ENCODE measurements around the gene TMEM267. TPM values are rescaled to one million over a fixed set of nuclear protein-coding genes. Genes with fewer than 3 reads are reported as not detected.
"Not testable (repeated sequence)": the region's sequence is repeated elsewhere in the genome, so short reads cannot be mapped to it uniquely, and the experiment has no call there.

TMEM267 gene
- total and polyA plus RNA-seq, 2 of the 4 experiments (the other 2 are of a cell fraction), result 9.2 to 12.0 TPM

GRCh38 chr5:43425983-43426382, 57.7 kb downstream of the TMEM267 start:
- Histone ChIP-seq H3K4me2 (ENCODE audit: low read depth, low read length) (no peak overlapping the region), H2AK5ac (ENCODE audit: low read depth, low read length) (0 out of 2 replicates have a peak overlapping the region, but pooled peaks have one; percentile 3)

GRCh38 chr5:43423086-43423485, 60.6 kb downstream of the TMEM267 start:
- intact Hi-C loops (cut with micrococcal nuclease); H2BK120ac ChIP-seq (ENCODE audit: low read depth, low read length); H3K9ac ChIP-seq (ENCODE audit: low read depth, low read length); H3K36me3 ChIP-seq (ENCODE audit: control insufficient read depth, insufficient read depth, low read length); ATAC-seq (ENCODE audit: low read depth); H3K9me3 ChIP-seq (ENCODE audit: control insufficient read depth, insufficient read depth, low read length); H3K4me2 ChIP-seq (ENCODE audit: low read depth, low read length); H2AFZ ChIP-seq (replicated peaks; ENCODE audit: low read length, poor library complexity); H4K91ac ChIP-seq (ENCODE audit: insufficient read depth, low read depth, low read length); H3K4me3 ChIP-seq (ENCODE audit: insufficient read depth, low read depth, low read length); H3K9me1 ChIP-seq (ENCODE audit: insufficient read depth, low read length); H3K4me1 ChIP-seq (ENCODE audit: control insufficient read depth, insufficient read depth, low read length); H2BK20ac ChIP-seq (ENCODE audit: low read depth, low read length); DNase-seq; H3K23ac ChIP-seq (ENCODE audit: low read depth, low read length); BruUV-seq (replicated peaks); H4K20me1 ChIP-seq (ENCODE audit: insufficient read depth, low read length); POLR2A ChIA-PET (ENCODE audit: unreplicated experiment); dilution Hi-C loops (cut with HindIII; ENCODE audit: low sequenced_read_pairs, unreplicated experiment); H2AK9ac ChIP-seq (replicated peaks; ENCODE audit: low read depth, low read length, poor library complexity); H2BK5ac ChIP-seq (ENCODE audit: low read depth, low read length, poor library complexity, severe bottlenecking); H4K8ac ChIP-seq (ENCODE audit: low read depth in 2 of 2, low read length in 2 of 2); H3K27me3 ChIP-seq (ENCODE audit: control insufficient read depth, insufficient read depth, low read length); H3K4ac ChIP-seq (ENCODE audit: low read depth, low read length); CTCF ChIA-PET; H3K14ac ChIP-seq (replicated peaks; ENCODE audit: low read depth, low read length); H2BK15ac ChIP-seq (ENCODE audit: low read depth, low read length); in situ Hi-C loops (cut with MboI; ENCODE audit: low sequenced_read_pairs); H3K18ac ChIP-seq (ENCODE audit: low read depth, low read length); H4K5ac ChIP-seq (ENCODE audit: low read depth, low read length); H3K56ac ChIP-seq (ENCODE audit: extremely low read depth, insufficient read depth, low read length); H3K79me1 ChIP-seq (ENCODE audit: low read depth in 1 of 2, low read length in 2 of 2); H2AK5ac ChIP-seq (ENCODE audit: low read depth, low read length); H3K27ac ChIP-seq (ENCODE audit: insufficient read depth, low read length): not testable (repeated sequence)
- 57% methylated on average over 2 of the region's 6 CpGs; no CpG with 5 or more reads in 1 of the 2 experiments for WGBS, 2 experiments (ENCODE audit: extremely low coverage in 2 of 2, insufficient read length in 1 of 2)

More at GRCh38 chr5:43425983-43426382, 57.7 kb downstream of the TMEM267 start:
- H3K9ac ChIP-seq (ENCODE audit: low read depth, low read length), result no peak overlapping the region
- no peak overlapping the region for H4K5ac ChIP-seq (ENCODE audit: low read depth, low read length)
- H2BK20ac ChIP-seq (ENCODE audit: low read depth, low read length), result peak overlapping the region; percentile 50
- in situ Hi-C loops (cut with MboI; ENCODE audit: low sequenced_read_pairs) (no loop called here), intact Hi-C loops (cut with micrococcal nuclease) (no loop called here), dilution Hi-C loops (cut with HindIII; ENCODE audit: low sequenced_read_pairs, unreplicated experiment) (no loop called here)
- 0 out of 2 replicates have a peak overlapping the region, but pooled peaks have one; percentile 7 for H3K23ac ChIP-seq (ENCODE audit: low read depth, low read length)
- no peak overlapping the region for H2AFZ ChIP-seq (replicated peaks; ENCODE audit: low read length, poor library complexity)
- H4K8ac ChIP-seq (ENCODE audit: low read depth in 2 of 2, low read length in 2 of 2), result no peak overlapping the region
- no peak overlapping the region for H3K14ac ChIP-seq (replicated peaks; ENCODE audit: low read depth, low read length)
- ATAC-seq (ENCODE audit: low read depth), result peak; percentile 90
- TF ChIP-seq MXI1 (IDR thresholded peaks at IDR 0.05; ENCODE audit: borderline replicate concordance, low read depth, low read length) (0 out of 2 replicates have a peak, but pooled peaks have one; percentile 26), MAZ (IDR thresholded peaks at IDR 0.05; ENCODE audit: borderline replicate concordance, low read depth, low read length) (no peak), FOS (IDR thresholded peaks at IDR 0.05; ENCODE audit: low read depth, low read length) (peak; percentile 61), BHLHE40 (IDR thresholded peaks at IDR 0.05; ENCODE audit: low read depth, low read length) (no peak), NFE2L2 (IDR thresholded peaks at IDR 0.05; ENCODE audit: low read depth, low read length) (no peak)
- no peak overlapping the region for H3K4ac ChIP-seq (ENCODE audit: low read depth, low read length)
- no peaks in the 10 kb centered on the region for H3K27me3 ChIP-seq (ENCODE audit: control insufficient read depth, insufficient read depth, low read length)
- no peak overlapping the region for H3K4me3 ChIP-seq (ENCODE audit: insufficient read depth, low read depth, low read length)
- ChIA-PET POLR2A (ENCODE audit: unreplicated experiment) (no interaction called here), CTCF (interaction anchor here (1.0 to 1.2 kb wide), 2 partner anchors 36 to 58 kb away, joined by 6 to 10 read pairs; partner anchors contain the start of gene TMEM267)
- H4K20me1 ChIP-seq (ENCODE audit: insufficient read depth, low read length), result peaks cover 4% of the 10 kb centered on the region; the same call in 1 of the 2 replicates
- H2BK15ac ChIP-seq (ENCODE audit: low read depth, low read length), result peak overlapping the region; percentile 3; the same call in 1 of the 3 replicates
- no peak overlapping the region for H3K27ac ChIP-seq (ENCODE audit: insufficient read depth, low read length)
- H3K18ac ChIP-seq (ENCODE audit: low read depth, low read length), result no peak overlapping the region
- no TSS peak for BruUV-seq (replicated peaks)
- WGBS, 2 experiments (ENCODE audit: extremely low coverage in 2 of 2, insufficient read length in 1 of 2), result no CpG with 5 or more reads among the region's 2 CpGs
- no peaks in the 10 kb centered on the region for H3K9me3 ChIP-seq (ENCODE audit: control insufficient read depth, insufficient read depth, low read length)
- H3K4me1 ChIP-seq (ENCODE audit: control insufficient read depth, insufficient read depth, low read length), result peaks cover 3% of the 10 kb centered on the region
- H3K56ac ChIP-seq (ENCODE audit: extremely low read depth, insufficient read depth, low read length), result no peak overlapping the region
- H3K36me3 ChIP-seq (ENCODE audit: control insufficient read depth, insufficient read depth, low read length), result no peaks in the 10 kb centered on the region
- peaks cover 9% of the 10 kb centered on the region for H3K9me1 ChIP-seq (ENCODE audit: insufficient read depth, low read length)
- peak; percentile 80 for DNase-seq
- H4K91ac ChIP-seq (ENCODE audit: insufficient read depth, low read depth, low read length), result no peak overlapping the region
- H2AK9ac ChIP-seq (replicated peaks; ENCODE audit: low read depth, low read length, poor library complexity), result no peak overlapping the region
- peak overlapping the region; percentile 68 for H2BK120ac ChIP-seq (ENCODE audit: low read depth, low read length)
- H3K79me1 ChIP-seq (ENCODE audit: low read depth in 1 of 2, low read length in 2 of 2), result no peaks in the 10 kb centered on the region
- peak overlapping the region; percentile 9 for H2BK5ac ChIP-seq (ENCODE audit: low read depth, low read length, poor library complexity, severe bottlenecking)

Data from IMR-90 (cell line).